ENCODE measurements around the gene DEFB132.

- TF ChIP-seq CTCF (IDR thresholded peaks at IDR 0.05) (no peak), POLR2A (IDR thresholded peaks at IDR 0.05) (no peak)
These were observed 37.1 kb downstream of the DEFB132 start for GRCh38 chr20:294602-295001.

Measured in suprapubic skin (tissue), 3 donors.